ENCODE measurements around the gene MEGF9. TPM values are rescaled to one million over a fixed set of nuclear protein-coding genes. Genes with fewer than 3 reads are reported as not detected.

Gene MEGF9
- total and polyA plus RNA-seq, 2 of the 13 experiments (the other 11 are each of a cell fraction or from before 2014, with no cell fraction given), result 3.1 to 3.3 TPM

DNA sequence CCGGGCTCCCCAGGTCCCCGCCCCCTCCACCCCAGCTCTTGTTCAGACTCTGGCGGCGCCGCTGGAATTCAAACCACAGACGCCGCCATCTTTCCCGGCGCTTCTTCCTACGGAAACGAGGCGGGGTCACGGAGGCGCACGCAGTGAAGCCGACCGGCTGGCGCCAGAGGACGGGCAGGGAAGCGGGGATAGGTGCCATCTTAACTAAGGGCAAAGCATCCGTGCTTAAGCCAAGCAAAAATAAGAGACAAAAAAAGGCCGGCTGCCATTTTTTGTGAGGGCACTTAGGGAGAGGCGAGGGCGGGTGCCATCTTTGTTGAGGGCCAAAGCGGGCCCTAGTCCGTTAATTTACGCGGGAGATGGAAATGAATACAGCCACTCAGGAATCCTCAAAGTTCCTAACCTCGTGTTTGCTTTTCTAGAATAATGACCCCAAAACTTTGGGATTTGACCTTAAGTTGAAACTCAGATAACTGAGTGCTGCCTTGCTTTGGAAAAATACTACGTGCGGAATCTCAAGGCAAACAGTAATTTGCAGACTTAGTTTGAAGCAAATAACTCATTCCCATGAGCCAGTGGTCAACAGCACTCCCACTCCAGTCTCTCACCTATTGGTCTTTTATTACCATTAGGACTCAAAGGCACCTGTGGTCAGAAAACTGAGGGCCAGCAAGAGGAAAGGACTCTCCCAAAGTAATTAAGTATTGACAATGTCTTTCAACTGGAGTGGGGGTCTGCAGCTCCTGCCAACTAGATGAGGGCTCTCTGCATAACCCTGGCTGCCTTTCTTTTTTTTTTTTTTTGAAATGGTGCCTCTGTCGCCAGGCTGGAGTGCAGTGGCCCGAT is 134.0 kb downstream of the MEGF9 start, which contains the start of gene CDK5RAP2 (continued):
- TF ChIP-seq ZBTB43 (CRISPR knock-in tag; conservative IDR thresholded peaks at IDR 0.05), result no peak
- TF ChIP-seq, protein P1, sequence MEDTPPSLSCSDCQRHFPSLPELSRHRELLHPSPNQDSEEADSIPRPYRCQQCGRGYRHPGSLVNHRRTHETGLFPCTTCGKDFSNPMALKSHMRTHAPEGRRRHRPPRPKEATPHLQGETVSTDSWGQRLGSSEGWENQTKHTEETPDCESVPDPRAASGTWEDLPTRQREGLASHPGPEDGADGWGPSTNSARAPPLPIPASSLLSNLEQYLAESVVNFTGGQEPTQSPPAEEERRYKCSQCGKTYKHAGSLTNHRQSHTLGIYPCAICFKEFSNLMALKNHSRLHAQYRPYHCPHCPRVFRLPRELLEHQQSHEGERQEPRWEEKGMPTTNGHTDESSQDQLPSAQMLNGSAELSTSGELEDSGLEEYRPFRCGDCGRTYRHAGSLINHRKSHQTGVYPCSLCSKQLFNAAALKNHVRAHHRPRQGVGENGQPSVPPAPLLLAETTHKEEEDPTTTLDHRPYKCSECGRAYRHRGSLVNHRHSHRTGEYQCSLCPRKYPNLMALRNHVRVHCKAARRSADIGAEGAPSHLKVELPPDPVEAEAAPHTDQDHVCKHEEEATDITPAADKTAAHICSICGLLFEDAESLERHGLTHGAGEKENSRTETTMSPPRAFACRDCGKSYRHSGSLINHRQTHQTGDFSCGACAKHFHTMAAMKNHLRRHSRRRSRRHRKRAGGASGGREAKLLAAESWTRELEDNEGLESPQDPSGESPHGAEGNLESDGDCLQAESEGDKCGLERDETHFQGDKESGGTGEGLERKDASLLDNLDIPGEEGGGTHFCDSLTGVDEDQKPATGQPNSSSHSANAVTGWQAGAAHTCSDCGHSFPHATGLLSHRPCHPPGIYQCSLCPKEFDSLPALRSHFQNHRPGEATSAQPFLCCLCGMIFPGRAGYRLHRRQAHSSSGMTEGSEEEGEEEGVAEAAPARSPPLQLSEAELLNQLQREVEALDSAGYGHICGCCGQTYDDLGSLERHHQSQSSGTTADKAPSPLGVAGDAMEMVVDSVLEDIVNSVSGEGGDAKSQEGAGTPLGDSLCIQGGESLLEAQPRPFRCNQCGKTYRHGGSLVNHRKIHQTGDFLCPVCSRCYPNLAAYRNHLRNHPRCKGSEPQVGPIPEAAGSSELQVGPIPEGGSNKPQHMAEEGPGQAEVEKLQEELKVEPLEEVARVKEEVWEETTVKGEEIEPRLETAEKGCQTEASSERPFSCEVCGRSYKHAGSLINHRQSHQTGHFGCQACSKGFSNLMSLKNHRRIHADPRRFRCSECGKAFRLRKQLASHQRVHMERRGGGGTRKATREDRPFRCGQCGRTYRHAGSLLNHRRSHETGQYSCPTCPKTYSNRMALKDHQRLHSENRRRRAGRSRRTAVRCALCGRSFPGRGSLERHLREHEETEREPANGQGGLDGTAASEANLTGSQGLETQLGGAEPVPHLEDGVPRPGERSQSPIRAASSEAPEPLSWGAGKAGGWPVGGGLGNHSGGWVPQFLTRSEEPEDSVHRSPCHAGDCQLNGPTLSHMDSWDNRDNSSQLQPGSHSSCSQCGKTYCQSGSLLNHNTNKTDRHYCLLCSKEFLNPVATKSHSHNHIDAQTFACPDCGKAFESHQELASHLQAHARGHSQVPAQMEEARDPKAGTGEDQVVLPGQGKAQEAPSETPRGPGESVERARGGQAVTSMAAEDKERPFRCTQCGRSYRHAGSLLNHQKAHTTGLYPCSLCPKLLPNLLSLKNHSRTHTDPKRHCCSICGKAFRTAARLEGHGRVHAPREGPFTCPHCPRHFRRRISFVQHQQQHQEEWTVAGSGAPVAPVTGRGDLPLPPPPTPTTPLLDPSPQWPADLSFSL (CRISPR knock-in tag; IDR thresholded peaks at IDR 0.05), result 0 out of 2 replicates have a peak, but pooled peaks have one; percentile 40
- TF ChIP-seq SMARCE1 (IDR thresholded peaks at IDR 0.05; ENCODE audit: borderline replicate concordance), result no peak
- peak; percentile 65; the same call in 1 of the 2 replicates for TF ChIP-seq ZNF816 (CRISPR knock-in tag; IDR thresholded peaks at IDR 0.05; ENCODE audit: borderline replicate concordance)
- TF ChIP-seq, protein P2, sequence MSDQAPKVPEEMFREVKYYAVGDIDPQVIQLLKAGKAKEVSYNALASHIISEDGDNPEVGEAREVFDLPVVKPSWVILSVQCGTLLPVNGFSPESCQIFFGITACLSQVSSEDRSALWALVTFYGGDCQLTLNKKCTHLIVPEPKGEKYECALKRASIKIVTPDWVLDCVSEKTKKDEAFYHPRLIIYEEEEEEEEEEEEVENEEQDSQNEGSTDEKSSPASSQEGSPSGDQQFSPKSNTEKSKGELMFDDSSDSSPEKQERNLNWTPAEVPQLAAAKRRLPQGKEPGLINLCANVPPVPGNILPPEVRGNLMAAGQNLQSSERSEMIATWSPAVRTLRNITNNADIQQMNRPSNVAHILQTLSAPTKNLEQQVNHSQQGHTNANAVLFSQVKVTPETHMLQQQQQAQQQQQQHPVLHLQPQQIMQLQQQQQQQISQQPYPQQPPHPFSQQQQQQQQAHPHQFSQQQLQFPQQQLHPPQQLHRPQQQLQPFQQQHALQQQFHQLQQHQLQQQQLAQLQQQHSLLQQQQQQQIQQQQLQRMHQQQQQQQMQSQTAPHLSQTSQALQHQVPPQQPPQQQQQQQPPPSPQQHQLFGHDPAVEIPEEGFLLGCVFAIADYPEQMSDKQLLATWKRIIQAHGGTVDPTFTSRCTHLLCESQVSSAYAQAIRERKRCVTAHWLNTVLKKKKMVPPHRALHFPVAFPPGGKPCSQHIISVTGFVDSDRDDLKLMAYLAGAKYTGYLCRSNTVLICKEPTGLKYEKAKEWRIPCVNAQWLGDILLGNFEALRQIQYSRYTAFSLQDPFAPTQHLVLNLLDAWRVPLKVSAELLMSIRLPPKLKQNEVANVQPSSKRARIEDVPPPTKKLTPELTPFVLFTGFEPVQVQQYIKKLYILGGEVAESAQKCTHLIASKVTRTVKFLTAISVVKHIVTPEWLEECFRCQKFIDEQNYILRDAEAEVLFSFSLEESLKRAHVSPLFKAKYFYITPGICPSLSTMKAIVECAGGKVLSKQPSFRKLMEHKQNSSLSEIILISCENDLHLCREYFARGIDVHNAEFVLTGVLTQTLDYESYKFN (CRISPR knock-in tag; conservative IDR thresholded peaks at IDR 0.05), result peak; percentile 27; the same call in 1 of the 2 replicates
- TF ChIP-seq MZF1 (CRISPR knock-in tag; IDR thresholded peaks at IDR 0.05; ENCODE audit: borderline replicate concordance), result no peak
- peak; percentile 92 for TF ChIP-seq THAP11 (CRISPR knock-in tag; IDR thresholded peaks at IDR 0.05)
- no peak for TF ChIP-seq ZNF550 (CRISPR knock-in tag; IDR thresholded peaks at IDR 0.05; ENCODE audit: borderline replicate concordance)
- peak; percentile 21; the same call in 1 of the 2 replicates for TF ChIP-seq MXD4 (CRISPR knock-in tag; IDR thresholded peaks at IDR 0.05)
- peak; percentile 26 to 30; a peak in 1 of 4 replicates for TF ChIP-seq POLR2A (IDR thresholded peaks at IDR 0.05; ENCODE audit: insufficient read depth in 1 of 2, low read depth in 2 of 2, low read length in 2 of 2)
- 0 out of 2 replicates have a peak, but pooled peaks have one; percentile 63 for TF ChIP-seq TOE1 (CRISPR knock-in tag; IDR thresholded peaks at IDR 0.05)
- 0 out of 2 replicates have a peak, but pooled peaks have one; percentile 9 for TF ChIP-seq RAD21 (CRISPR knock-in tag; IDR thresholded peaks at IDR 0.05)
- no peak for TF ChIP-seq HOXA9 (CRISPR knock-in tag; IDR thresholded peaks at IDR 0.05; ENCODE audit: borderline replicate concordance)
- no peak for TF ChIP-seq ZNF7 (CRISPR knock-in tag; IDR thresholded peaks at IDR 0.05)
- no peak for TF ChIP-seq RARA (CRISPR knock-in tag; IDR thresholded peaks at IDR 0.05)
- no peak for TF ChIP-seq RBAK (CRISPR knock-in tag; IDR thresholded peaks at IDR 0.05)
